Cerebellar nuclear complex (tissue), 1 donor: Measurements from ENCODE around the gene PLXDC1.
"Not testable (repeated sequence)": the region's sequence is repeated elsewhere in the genome, so short reads cannot be mapped to it uniquely, and the experiment has no call there.

Source experiments
- DNase-seq, 2 experiments: peaks; one replicate each; lab custom pipeline; 2025; lab: John Stamatoyannopoulos, UW

Gene PLXDC1

GRCh38 chr17:39155654-39156053 is 4.2 kb upstream of the PLXDC1 start:
- no peak for DNase-seq

- peak; percentile 21 to 86 for DNase-seq
Measured at GRCh38 chr17:39153599-39154051, 2.2 kb upstream of the PLXDC1 start.

- no peak for DNase-seq
Measured at GRCh38 chr17:39151943-39152818, 744 bp upstream of the PLXDC1 start.

GRCh38 chr17:39150795-39151149 is 665 bp downstream of the PLXDC1 start:
- DNase-seq = no peak

GRCh38 chr17:39150104-39150634 is 1.3 kb downstream of the PLXDC1 start:
- DNase-seq = no peak

GRCh38 chr17:39147221-39148185 is 3.9 kb downstream of the PLXDC1 start:
- no peak for DNase-seq

GRCh38 chr17:39146273-39146672 is 5.2 kb downstream of the PLXDC1 start:
- DNase-seq = no peak

- DNase-seq = no peak
Measured at GRCh38 chr17:39145143-39145542, 6.3 kb downstream of the PLXDC1 start.

GRCh38 chr17:39144416-39144840 is 7.0 kb downstream of the PLXDC1 start:
- peak in 1 of 2 experiments; percentile 72 for DNase-seq

GRCh38 chr17:39143552-39144093 is 7.8 kb downstream of the PLXDC1 start:
- DNase-seq = no peak

GRCh38 chr17:39141915-39142664 is 9.3 kb downstream of the PLXDC1 start:
- no peak for DNase-seq

GRCh38 chr17:39141294-39141693 is 10.1 kb downstream of the PLXDC1 start:
- no peak for DNase-seq

GRCh38 chr17:39139561-39139960 is 11.9 kb downstream of the PLXDC1 start:
- DNase-seq = no peak

- no peak for DNase-seq
Measured at GRCh38 chr17:39139161-39139511, 12.3 kb downstream of the PLXDC1 start.

GRCh38 chr17:39138431-39139160 is 12.8 kb downstream of the PLXDC1 start:
- DNase-seq = no peak

- DNase-seq = no peak
Measured at GRCh38 chr17:39134878-39135277, 16.6 kb downstream of the PLXDC1 start.

- no peak for DNase-seq
Measured at GRCh38 chr17:39132192-39132610, 19.2 kb downstream of the PLXDC1 start.

- no peak for DNase-seq
Measured at GRCh38 chr17:39131616-39132015, 19.8 kb downstream of the PLXDC1 start.

GRCh38 chr17:39130205-39130604 is 21.2 kb downstream of the PLXDC1 start:
- no peak for DNase-seq

- DNase-seq = not testable (repeated sequence)
Measured at GRCh38 chr17:39129544-39129943, 21.9 kb downstream of the PLXDC1 start.

GRCh38 chr17:39126436-39126835 is 25.0 kb downstream of the PLXDC1 start:
- no peak for DNase-seq
